Neural progenitor cell (in vitro differentiated cells): Measurements from ENCODE around the gene REEP1. TPM values are rescaled to one million over a fixed set of nuclear protein-coding genes. Genes with fewer than 3 reads are reported as not detected.

Experiments used
- DNase-seq: peaks from one replicate; pipeline ENCODE4 v3.0.0-alpha.2; 2016; ENCODE audit warnings: low spot score
- H2AFZ ChIP-seq: fragments of 200-600 bp; sonication (generic); replicated peaks from 2 replicates; pipeline ENCODE4 v1.6.1; 2016; ENCODE audit warnings: antibody characterized with exemption
- H3F3A ChIP-seq: fragments of 200-600 bp; sonication (generic); 2 replicates; pipeline ENCODE4 v1.6.1; 2016; ENCODE audit warnings: antibody characterized with exemption, low read depth
- H3K27ac ChIP-seq: fragments of 200-600 bp; sonication (generic); 2 replicates; pipeline ENCODE4 v1.5.1; 2016; ENCODE audit warnings: mild to moderate bottlenecking
- H3K27me3 ChIP-seq: fragments of 200-600 bp; sonication (generic); 2 replicates; pipeline ENCODE4 v1.6.1; 2016; ENCODE audit warnings: mild to moderate bottlenecking, moderate library complexity
- H3K36me3 ChIP-seq: fragments of 200-600 bp; sonication (generic); 2 replicates; pipeline ENCODE4 v1.5.1; 2016
- H3K4me1 ChIP-seq: fragments of 200-600 bp; sonication (generic); 2 replicates; pipeline ENCODE4 v1.6.1; 2016; ENCODE audit warnings: mixed run types
- H3K4me2 ChIP-seq: fragments of 200-600 bp; sonication (generic); 2 replicates; pipeline ENCODE4 v1.6.1; 2016
- H3K4me3 ChIP-seq: fragments of 200-600 bp; sonication (generic); 2 replicates; pipeline ENCODE4 v1.5.1; 2016
- H3K79me2 ChIP-seq: fragments of 200-600 bp; sonication (generic); 2 replicates; pipeline ENCODE4 v1.6.1; 2016; ENCODE audit warnings: low read depth
- H3K9ac ChIP-seq: fragments of 200-600 bp; sonication (generic); 2 replicates; pipeline ENCODE4 v1.6.1; 2016
- H3K9me3 ChIP-seq: fragments of 200-600 bp; sonication (generic); 2 replicates; pipeline ENCODE4 v1.5.1; 2016; ENCODE audit warnings: low read depth
- H4K20me1 ChIP-seq: fragments of 200-600 bp; sonication (generic); 2 replicates; pipeline ENCODE4 v1.6.1; 2016; ENCODE audit warnings: low read depth
- H3K27ac Mint-ChIP-seq: 3 replicates; pipeline ENCODE4 v1.8.0; 2021; ENCODE audit warnings: mixed read lengths
- H3K27me3 Mint-ChIP-seq: 2 replicates; pipeline ENCODE4 v1.8.0; 2022; ENCODE audit warnings: low read depth, mild to moderate bottlenecking, inconsistent platforms, moderate library complexity, mixed read lengths; ENCODE audit not compliant: insufficient read depth
- H3K36me3 Mint-ChIP-seq: 3 replicates; pipeline ENCODE4 v1.8.0; 2021; ENCODE audit warnings: mixed read lengths
- H3K4me1 Mint-ChIP-seq: 3 replicates; pipeline ENCODE4 v1.8.0; 2021; ENCODE audit warnings: mixed read lengths
- H3K4me3 Mint-ChIP-seq: 3 replicates; pipeline ENCODE4 v1.8.0; 2021; ENCODE audit warnings: mild to moderate bottlenecking, moderate library complexity, mixed read lengths
- H3K9me3 Mint-ChIP-seq: 3 replicates; pipeline ENCODE4 v1.8.0; 2020; ENCODE audit warnings: mixed read lengths
- CTCF ChIP-seq: fragments of 200-600 bp; sonication (generic); IDR thresholded peaks from 2 replicates; pipeline ENCODE4 v1.5.1; 2017; ENCODE audit warnings: antibody characterized with exemption, mild to moderate bottlenecking
- EZH2 ChIP-seq: fragments of 200-600 bp; sonication (generic); IDR thresholded peaks from 2 replicates; pipeline ENCODE4 v1.6.1; 2017; ENCODE audit warnings: antibody characterized with exemption, mild to moderate bottlenecking, moderate library complexity
- EZH2phosphoT487 ChIP-seq: fragments of 200-600 bp; sonication (generic); IDR thresholded peaks from 2 replicates; pipeline ENCODE4 v1.6.1; 2017; ENCODE audit warnings: antibody characterized with exemption
- total RNA-seq: library from RNA; depleted of rRNA; stranded (reverse); fragments of >200 nt; gene quantifications from 2 replicates; pipeline ENCODE4 v1.2.3, GENCODE V29; 2015; ENCODE audit warnings: low replicate concordance

REEP1 gene
- total RNA-seq, 1 donor from 2014 or later: 0.88 TPM

DNA sequence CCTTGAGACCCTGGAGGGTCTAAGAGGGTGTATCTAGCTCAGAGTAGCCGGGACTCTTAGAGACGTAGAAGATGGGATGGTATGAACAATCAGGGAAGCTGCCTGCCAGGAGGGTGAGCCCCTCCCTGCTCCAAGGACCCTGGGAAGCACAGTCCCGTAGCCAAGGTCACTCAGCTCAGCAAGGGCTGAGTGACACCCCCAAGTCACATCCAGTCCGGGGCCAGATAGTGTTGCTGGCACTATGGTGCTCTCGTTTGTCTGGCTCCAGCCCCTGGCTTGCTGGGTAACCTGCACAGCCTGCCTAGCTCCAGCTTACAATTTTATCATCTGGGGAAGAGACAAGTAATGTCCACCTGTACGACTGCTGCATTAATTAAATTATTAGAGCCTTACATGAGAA is 22.3 kb downstream of the REEP1 start:
- Histone ChIP-seq H3K9me3 (no peaks in the 10 kb centered on the region), H3K9ac (no peak overlapping the region), H2AFZ (no peak overlapping the region), H3K4me2 (no peak overlapping the region), H3K27ac (no peak overlapping the region), H3F3A (peaks cover 6% of the 10 kb centered on the region), H4K20me1 (no peaks in the 10 kb centered on the region), H3K27me3 (no peaks in the 10 kb centered on the region), H3K4me3 (no peak overlapping the region), H3K36me3 (no peaks in the 10 kb centered on the region), H3K4me1 (peaks cover 8% of the 10 kb centered on the region), H3K79me2 (no peaks in the 10 kb centered on the region)
- Mint-ChIP-seq H3K4me1 (peaks cover 6% of the 10 kb centered on the region), H3K9me3 (no peaks in the 10 kb centered on the region), H3K27me3 (peaks cover 2% of the 10 kb centered on the region), H3K4me3 (no peak overlapping the region), H3K27ac (no peak overlapping the region), H3K36me3 (no peaks in the 10 kb centered on the region)
- DNase-seq: no peak
- TF ChIP-seq CTCF (no peak), EZH2 (no peak), EZH2phosphoT487 (no peak)

DNA sequence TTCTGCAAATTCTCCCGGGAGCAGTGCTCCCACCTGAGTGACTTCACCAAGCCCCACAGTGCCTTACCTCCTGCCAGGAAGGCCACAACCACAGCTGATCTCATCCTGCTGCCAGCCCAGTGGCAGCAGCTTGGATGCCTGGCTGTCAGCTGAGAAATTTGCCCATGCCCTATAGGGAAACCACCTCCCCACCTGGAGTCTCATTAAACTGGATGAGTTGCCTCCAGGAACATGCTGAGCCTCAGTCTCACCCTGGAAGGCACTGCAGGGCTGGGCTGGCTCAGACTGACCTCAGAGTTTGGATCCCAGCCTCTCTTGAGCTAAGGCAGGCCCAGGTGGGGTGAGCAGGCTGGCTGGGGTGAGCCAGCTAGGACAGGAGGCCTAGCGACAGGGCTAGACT is 23.3 kb downstream of the REEP1 start:
- Mint-ChIP-seq H3K9me3 (no peaks in the 10 kb centered on the region), H3K27me3 (peaks cover 2% of the 10 kb centered on the region)

GRCh38 chr2:86313341-86313740 is 24.1 kb downstream of the REEP1 start:
- H3K9ac ChIP-seq: no peak overlapping the region
- H3K9me3 ChIP-seq: no peaks in the 10 kb centered on the region
- TF ChIP-seq EZH2phosphoT487: no peak
- TF ChIP-seq EZH2: no peak
- TF ChIP-seq CTCF: no peak
- no peaks in the 10 kb centered on the region for H3K36me3 ChIP-seq
- H3K36me3 Mint-ChIP-seq: no peaks in the 10 kb centered on the region
- H3K9me3 Mint-ChIP-seq: no peaks in the 10 kb centered on the region
- no peak overlapping the region for H3K27ac ChIP-seq
- no peak overlapping the region for H3K4me3 ChIP-seq
- no peaks in the 10 kb centered on the region for H4K20me1 ChIP-seq
- H3F3A ChIP-seq: no peaks in the 10 kb centered on the region
- no peaks in the 10 kb centered on the region for H3K4me1 Mint-ChIP-seq
- no peaks in the 10 kb centered on the region for H3K4me1 ChIP-seq
- H3K4me2 ChIP-seq: no peak overlapping the region
- no peak overlapping the region for H2AFZ ChIP-seq
- H3K79me2 ChIP-seq: no peaks in the 10 kb centered on the region
- peaks cover 2% of the 10 kb centered on the region for H3K27me3 Mint-ChIP-seq
- H3K4me3 Mint-ChIP-seq: no peak overlapping the region
- no peak for DNase-seq
- H3K27me3 ChIP-seq: no peaks in the 10 kb centered on the region
- no peak overlapping the region for H3K27ac Mint-ChIP-seq

More for the DNA sequence above, 23.3 kb downstream of the REEP1 start:
- H3K4me3 ChIP-seq: no peak overlapping the region
- no peak for TF ChIP-seq CTCF
- TF ChIP-seq EZH2phosphoT487: no peak
- TF ChIP-seq EZH2: no peak
- no peak for DNase-seq
- H3K4me2 ChIP-seq: no peak overlapping the region
- H3K4me1 Mint-ChIP-seq: no peaks in the 10 kb centered on the region
- no peak overlapping the region for H3K9ac ChIP-seq
- H3K79me2 ChIP-seq: no peaks in the 10 kb centered on the region
- no peak overlapping the region for H3K27ac Mint-ChIP-seq
- no peaks in the 10 kb centered on the region for H3K27me3 ChIP-seq
- H2AFZ ChIP-seq: no peak overlapping the region
- H3F3A ChIP-seq: no peaks in the 10 kb centered on the region
- H3K27ac ChIP-seq: no peak overlapping the region
- no peaks in the 10 kb centered on the region for H3K4me1 ChIP-seq
- no peak overlapping the region for H3K4me3 Mint-ChIP-seq
- H3K36me3 ChIP-seq: no peaks in the 10 kb centered on the region
- no peaks in the 10 kb centered on the region for H3K36me3 Mint-ChIP-seq
- no peaks in the 10 kb centered on the region for H3K9me3 ChIP-seq
- H4K20me1 ChIP-seq: no peaks in the 10 kb centered on the region

- no peaks in the 10 kb centered on the region for H3F3A ChIP-seq
- no peaks in the 10 kb centered on the region for H3K9me3 Mint-ChIP-seq
- no peak for TF ChIP-seq EZH2
- no peak for TF ChIP-seq EZH2phosphoT487
- TF ChIP-seq CTCF: no peak
- H2AFZ ChIP-seq: no peak overlapping the region
- H3K36me3 ChIP-seq: no peaks in the 10 kb centered on the region
- no peaks in the 10 kb centered on the region for H3K27me3 ChIP-seq
- H3K4me2 ChIP-seq: no peak overlapping the region
- no peak overlapping the region for H3K27ac Mint-ChIP-seq
- H3K79me2 ChIP-seq: no peaks in the 10 kb centered on the region
- no peaks in the 10 kb centered on the region for H3K4me1 Mint-ChIP-seq
- H3K4me3 Mint-ChIP-seq: no peak overlapping the region
- no peaks in the 10 kb centered on the region for H3K4me1 ChIP-seq
- no peaks in the 10 kb centered on the region for H4K20me1 ChIP-seq
- H3K27ac ChIP-seq: no peak overlapping the region
- no peak overlapping the region for H3K4me3 ChIP-seq
- H3K36me3 Mint-ChIP-seq: no peaks in the 10 kb centered on the region
- H3K27me3 Mint-ChIP-seq: peaks cover 2% of the 10 kb centered on the region
- no peaks in the 10 kb centered on the region for H3K9me3 ChIP-seq
- DNase-seq: no peak
- H3K9ac ChIP-seq: no peak overlapping the region
These were observed 25.5 kb downstream of the REEP1 start for GRCh38 chr2:86311879-86312278.
